ENCODE measurements around the gene GPR82. TPM values are rescaled to one million over a fixed set of nuclear protein-coding genes. Genes with fewer than 3 reads are reported as not detected.

GPR82 gene
- total RNA-seq, 1 donor from 2014 or later: not detected

DNA sequence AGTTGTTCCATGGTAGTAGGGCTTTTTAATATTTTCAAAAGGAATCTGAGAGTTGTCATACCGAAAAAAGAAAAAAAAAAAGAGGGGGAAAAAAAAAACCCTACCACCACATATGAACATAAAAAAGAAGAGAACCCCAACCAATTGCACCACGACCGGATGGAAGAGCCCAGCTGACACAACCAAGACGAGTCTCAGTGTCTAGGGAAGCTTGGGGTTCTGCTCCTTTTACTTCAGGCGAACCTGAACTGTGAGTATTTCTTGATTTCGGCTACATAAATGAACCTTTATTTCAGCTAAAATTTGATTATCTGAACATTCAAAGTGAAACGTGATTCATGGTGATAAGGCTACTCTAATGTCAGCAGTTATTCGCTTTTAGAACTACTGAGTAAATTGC, 35.1 kb upstream of the GPR82 start, which contains the start of gene GPR34:
Gene GPR34, plus strand, starts transcription at position 139 of the 400 bp plus-strand sequence. CDS start 6,661 bp downstream, outside the sequence.
- DNase-seq (ENCODE audit: low read depth): no peak
- no peak within 1 kb of the TSS for H3K4me3 ChIP-seq (ENCODE audit: low read depth, low read length)
- TF ChIP-seq CTCF (conservative IDR thresholded peaks at IDR 0.05; ENCODE audit: low read depth, low read length): no peak

DNA sequence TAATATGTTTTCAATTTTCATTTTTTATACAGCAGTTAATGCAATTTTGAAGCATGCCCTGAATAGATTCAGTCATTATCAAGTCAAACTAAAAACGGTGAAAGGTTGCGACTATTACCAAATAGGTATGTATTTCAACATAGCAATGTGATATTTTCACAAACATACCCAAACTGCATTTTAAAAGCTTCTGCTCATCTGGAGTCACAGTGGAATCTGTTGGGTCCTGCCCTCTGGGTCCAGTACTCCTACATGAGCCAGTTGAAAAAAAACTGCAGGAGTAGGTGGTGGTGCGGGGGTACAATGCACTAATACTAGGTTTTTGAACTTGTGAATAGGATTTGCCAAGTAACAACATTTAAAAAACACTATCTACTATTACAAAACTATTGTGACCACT, 34.3 kb upstream of the GPR82 start:
- no peak overlapping the region for H3K4me3 ChIP-seq (ENCODE audit: low read depth, low read length)
- no peak for TF ChIP-seq CTCF (conservative IDR thresholded peaks at IDR 0.05; ENCODE audit: low read depth, low read length)
- DNase-seq (ENCODE audit: low read depth): no peak

GRCh38 chrX:41692162-41692749, 31.7 kb upstream of the GPR82 start:
- no peak for TF ChIP-seq CTCF (conservative IDR thresholded peaks at IDR 0.05; ENCODE audit: low read depth, low read length)
- DNase-seq (ENCODE audit: low read depth): no peak
- H3K4me3 ChIP-seq (ENCODE audit: low read depth, low read length): no peak overlapping the region

DNA sequence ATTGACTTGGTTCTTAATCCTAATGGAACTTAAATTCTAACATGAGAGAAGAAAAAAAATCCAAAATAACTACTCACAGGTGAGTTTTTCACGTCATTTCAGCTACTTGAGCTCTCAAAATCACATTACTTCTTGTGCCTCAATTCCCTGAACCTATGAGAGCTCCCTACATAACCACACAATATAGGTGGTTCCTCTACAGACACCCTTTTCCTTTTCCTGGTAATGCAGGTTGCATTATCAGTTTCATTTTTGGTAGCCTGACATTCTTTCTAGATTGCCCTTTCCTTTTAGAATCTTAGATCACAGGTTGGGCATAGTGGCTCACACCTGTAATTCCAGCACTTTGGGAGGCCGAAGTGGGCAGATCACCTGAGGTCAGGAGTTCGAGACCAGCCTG, 31.0 kb upstream of the GPR82 start:
- no peak for DNase-seq (ENCODE audit: low read depth)
- H3K4me3 ChIP-seq (ENCODE audit: low read depth, low read length): no peak overlapping the region
- TF ChIP-seq CTCF (conservative IDR thresholded peaks at IDR 0.05; ENCODE audit: low read depth, low read length): no peak

- H3K4me3 ChIP-seq (ENCODE audit: low read depth, low read length): no peak overlapping the region
- DNase-seq (ENCODE audit: low read depth): no peak
- no peak for TF ChIP-seq CTCF (conservative IDR thresholded peaks at IDR 0.05; ENCODE audit: low read depth, low read length)
These were observed 28.6 kb upstream of the GPR82 start for GRCh38 chrX:41695426-41695825.

DNA sequence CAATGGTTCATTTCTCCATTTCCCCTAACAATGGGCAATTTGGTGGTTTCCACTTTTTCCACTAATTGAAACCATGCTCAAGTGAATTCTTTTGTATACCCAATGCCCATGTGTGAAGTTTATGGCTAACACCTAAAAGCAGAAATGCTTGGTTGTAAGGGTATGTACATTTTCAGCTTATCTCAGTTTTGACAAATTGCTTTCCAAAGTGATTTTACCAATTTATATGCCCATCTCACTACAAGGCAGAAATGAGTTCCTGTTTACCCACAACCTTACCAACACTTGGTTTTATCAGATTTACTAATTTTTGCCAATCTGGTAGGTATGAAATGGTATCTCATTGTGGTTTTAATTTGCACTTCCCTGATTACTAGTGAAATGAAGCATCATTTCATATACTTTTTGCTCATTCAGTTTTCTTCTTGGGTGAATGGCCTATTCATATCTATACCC, 20.4 kb upstream of the GPR82 start:
- no peak overlapping the region for H3K4me3 ChIP-seq (ENCODE audit: low read depth, low read length)
- DNase-seq (ENCODE audit: low read depth): no peak

More for the DNA sequence above, 20.4 kb upstream of the GPR82 start:
- TF ChIP-seq CTCF (conservative IDR thresholded peaks at IDR 0.05; ENCODE audit: low read depth, low read length): no peak
